ENCODE data around the gene DDX60.

DDX60 gene

GRCh38 chr4:168273838-168274237, 44.7 kb downstream of the DDX60 start:
- TF ChIP-seq SP1 (IDR thresholded peaks at IDR 0.05) (no peak), CTBP1 (IDR thresholded peaks at IDR 0.05; ENCODE audit: borderline replicate concordance) (no peak), ARNT (IDR thresholded peaks at IDR 0.05) (no peak), TARDBP (IDR thresholded peaks at IDR 0.05) (no peak), FOXM1 (IDR thresholded peaks at IDR 0.05; ENCODE audit: borderline replicate concordance) (no peak), PKNOX1 (IDR thresholded peaks at IDR 0.05) (no peak), SUZ12 (IDR thresholded peaks at IDR 0.05) (no peak), BHLHE40 (IDR thresholded peaks at IDR 0.05; ENCODE audit: borderline replicate concordance) (no peak), LEF1 (IDR thresholded peaks at IDR 0.05; ENCODE audit: borderline replicate concordance) (no peak)
- POLR2A ChIA-PET: no interaction called here
- DNase-seq (ENCODE audit: extremely low spot score): no peak
- CTCF ChIA-PET: no interaction called here

GRCh38 chr4:168272488-168272887, 46.1 kb downstream of the DDX60 start:
- no peak for DNase-seq (ENCODE audit: extremely low spot score)
- ChIA-PET CTCF (no interaction called here), POLR2A (no interaction called here)
- TF ChIP-seq PKNOX1 (IDR thresholded peaks at IDR 0.05) (no peak), FOXA1 (IDR thresholded peaks at IDR 0.05) (no peak), SP1 (IDR thresholded peaks at IDR 0.05) (no peak), L3MBTL2 (conservative IDR thresholded peaks at IDR 0.05) (no peak), ELF4 (IDR thresholded peaks at IDR 0.05) (no peak), BHLHE40 (IDR thresholded peaks at IDR 0.05; ENCODE audit: borderline replicate concordance) (no peak), TARDBP (IDR thresholded peaks at IDR 0.05) (no peak), HDGF (IDR thresholded peaks at IDR 0.05; ENCODE audit: borderline replicate concordance) (no peak), LEF1 (IDR thresholded peaks at IDR 0.05; ENCODE audit: borderline replicate concordance) (no peak), NFRKB (IDR thresholded peaks at IDR 0.05) (no peak), FOXK2 (IDR thresholded peaks at IDR 0.05) (no peak), SUZ12 (IDR thresholded peaks at IDR 0.05) (no peak), ARNT (IDR thresholded peaks at IDR 0.05) (no peak), FOXM1 (IDR thresholded peaks at IDR 0.05; ENCODE audit: borderline replicate concordance) (no peak), CTBP1 (IDR thresholded peaks at IDR 0.05; ENCODE audit: borderline replicate concordance) (no peak), ZNF384 (IDR thresholded peaks at IDR 0.05) (no peak)

DNA sequence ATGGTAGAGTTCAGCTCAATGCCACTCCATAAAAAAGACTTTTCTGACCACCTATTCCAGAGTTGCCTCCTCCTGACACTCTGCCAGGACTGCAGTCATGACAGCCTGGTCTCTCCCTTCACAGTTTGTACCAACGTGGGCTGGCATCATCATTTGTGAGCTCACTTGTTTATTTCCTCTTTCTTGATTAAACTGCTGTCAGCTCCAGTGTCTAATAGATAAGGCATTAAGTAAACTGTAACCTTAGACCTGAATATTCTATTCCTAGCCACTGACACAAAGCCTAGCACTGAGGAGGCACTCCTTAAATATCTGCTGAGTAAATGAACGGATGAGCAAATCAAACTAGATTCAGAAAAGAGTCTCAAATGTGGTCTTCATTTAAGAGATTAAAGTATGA, 48.7 kb downstream of the DDX60 start:
- no peak for TF ChIP-seq PKNOX1 (IDR thresholded peaks at IDR 0.05)
- TF ChIP-seq ZNF384 (IDR thresholded peaks at IDR 0.05): no peak
- no peak for TF ChIP-seq SP1 (IDR thresholded peaks at IDR 0.05)
- TF ChIP-seq NFRKB (IDR thresholded peaks at IDR 0.05): no peak
- no peak for TF ChIP-seq ARNT (IDR thresholded peaks at IDR 0.05)
- TF ChIP-seq LEF1 (IDR thresholded peaks at IDR 0.05; ENCODE audit: borderline replicate concordance): no peak
- no peak for TF ChIP-seq TARDBP (IDR thresholded peaks at IDR 0.05)
- TF ChIP-seq HDGF (IDR thresholded peaks at IDR 0.05; ENCODE audit: borderline replicate concordance): no peak
- TF ChIP-seq FOXK2 (IDR thresholded peaks at IDR 0.05): no peak
- TF ChIP-seq SUZ12 (IDR thresholded peaks at IDR 0.05): no peak
- no peak for TF ChIP-seq BHLHE40 (IDR thresholded peaks at IDR 0.05; ENCODE audit: borderline replicate concordance)

GRCh38 chr4:168265327-168265726, 53.2 kb downstream of the DDX60 start:
- no peak for TF ChIP-seq CTBP1 (IDR thresholded peaks at IDR 0.05; ENCODE audit: borderline replicate concordance)
- TF ChIP-seq FOXK2 (IDR thresholded peaks at IDR 0.05): no peak
- no peak for TF ChIP-seq ARNT (IDR thresholded peaks at IDR 0.05)
- TF ChIP-seq FOXM1 (IDR thresholded peaks at IDR 0.05; ENCODE audit: borderline replicate concordance): no peak
- ChIA-PET POLR2A (no interaction called here), CTCF (no interaction called here)
- no peak for DNase-seq (ENCODE audit: extremely low spot score)

More for the DNA sequence above, 48.7 kb downstream of the DDX60 start:
- POLR2A ChIA-PET: no interaction called here
- CTCF ChIA-PET: no interaction called here
- DNase-seq (ENCODE audit: extremely low spot score): no peak

DNA sequence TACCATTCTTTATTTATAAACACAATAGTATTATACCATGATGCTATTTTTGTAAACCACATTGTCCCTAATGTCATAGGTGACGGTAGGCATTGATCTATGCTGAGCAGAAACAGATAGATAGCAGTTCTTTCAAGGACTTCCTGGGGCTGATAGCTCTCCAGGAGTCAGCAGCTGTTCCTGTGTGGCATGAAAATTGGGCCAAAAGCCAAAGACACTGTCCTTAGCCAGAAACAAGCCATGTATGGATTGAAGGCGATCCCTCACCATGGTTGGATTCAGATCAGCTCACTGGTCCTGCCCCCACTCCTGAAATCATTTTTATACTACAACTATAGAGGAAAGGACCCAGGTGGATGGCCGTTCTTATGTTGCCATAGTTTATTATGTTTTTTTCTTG, 53.6 kb downstream of the DDX60 start:
- ChIA-PET POLR2A (no interaction called here), CTCF (no interaction called here)
- DNase-seq (ENCODE audit: extremely low spot score): no peak
- TF ChIP-seq CTBP1 (IDR thresholded peaks at IDR 0.05; ENCODE audit: borderline replicate concordance) (no peak), ARNT (IDR thresholded peaks at IDR 0.05) (no peak), ZNF384 (IDR thresholded peaks at IDR 0.05) (no peak), NFRKB (IDR thresholded peaks at IDR 0.05) (no peak), SP1 (IDR thresholded peaks at IDR 0.05) (no peak), FOXK2 (IDR thresholded peaks at IDR 0.05) (no peak), PKNOX1 (IDR thresholded peaks at IDR 0.05) (no peak), FOXA1 (IDR thresholded peaks at IDR 0.05) (no peak), ELF4 (IDR thresholded peaks at IDR 0.05) (no peak), FOXM1 (IDR thresholded peaks at IDR 0.05; ENCODE audit: borderline replicate concordance) (no peak), LEF1 (IDR thresholded peaks at IDR 0.05; ENCODE audit: borderline replicate concordance) (no peak), TARDBP (IDR thresholded peaks at IDR 0.05) (no peak), BHLHE40 (IDR thresholded peaks at IDR 0.05; ENCODE audit: borderline replicate concordance) (no peak), SUZ12 (IDR thresholded peaks at IDR 0.05) (no peak), HDGF (IDR thresholded peaks at IDR 0.05; ENCODE audit: borderline replicate concordance) (no peak), L3MBTL2 (conservative IDR thresholded peaks at IDR 0.05) (no peak)

- CTCF ChIA-PET: no interaction called here
- POLR2A ChIA-PET: no interaction called here
- TF ChIP-seq SP1 (IDR thresholded peaks at IDR 0.05) (no peak), BHLHE40 (IDR thresholded peaks at IDR 0.05; ENCODE audit: borderline replicate concordance) (no peak), LEF1 (IDR thresholded peaks at IDR 0.05; ENCODE audit: borderline replicate concordance) (no peak), ZNF384 (IDR thresholded peaks at IDR 0.05) (no peak), SUZ12 (IDR thresholded peaks at IDR 0.05) (no peak), CTBP1 (IDR thresholded peaks at IDR 0.05; ENCODE audit: borderline replicate concordance) (no peak), FOXK2 (IDR thresholded peaks at IDR 0.05) (no peak), ARNT (IDR thresholded peaks at IDR 0.05) (no peak), ELF4 (IDR thresholded peaks at IDR 0.05) (no peak), HDGF (IDR thresholded peaks at IDR 0.05; ENCODE audit: borderline replicate concordance) (no peak), PKNOX1 (IDR thresholded peaks at IDR 0.05) (no peak), NFRKB (IDR thresholded peaks at IDR 0.05) (no peak), L3MBTL2 (conservative IDR thresholded peaks at IDR 0.05) (no peak)
- no peak for DNase-seq (ENCODE audit: extremely low spot score)
These were observed 55.5 kb downstream of the DDX60 start for GRCh38 chr4:168263039-168263438.
